ENCODE measurements around the gene LAMA3. TPM values are rescaled to one million over a fixed set of nuclear protein-coding genes. Genes with fewer than 3 reads are reported as not detected.

The LAMA3 gene
- total RNA-seq, 1 donor from 2014 or later, result 126 TPM

- Histone ChIP-seq H3K4me3 (ENCODE audit: low read depth, low read length) (no peak overlapping the region), H3K27me3 (ENCODE audit: control insufficient read depth, insufficient read depth, low read length) (no peaks in the 10 kb centered on the region), H3K36me3 (ENCODE audit: control insufficient read depth, insufficient read depth, low read length) (no peaks in the 10 kb centered on the region)
- no peak for DNase-seq (ENCODE audit: low read depth)
- TF ChIP-seq CTCF (IDR thresholded peaks at IDR 0.05; ENCODE audit: insufficient read depth, low read length, poor library complexity, severe bottlenecking), result no peak
These were observed 67.6 kb downstream of the LAMA3 start for GRCh38 chr18:23756590-23757436.

DNA sequence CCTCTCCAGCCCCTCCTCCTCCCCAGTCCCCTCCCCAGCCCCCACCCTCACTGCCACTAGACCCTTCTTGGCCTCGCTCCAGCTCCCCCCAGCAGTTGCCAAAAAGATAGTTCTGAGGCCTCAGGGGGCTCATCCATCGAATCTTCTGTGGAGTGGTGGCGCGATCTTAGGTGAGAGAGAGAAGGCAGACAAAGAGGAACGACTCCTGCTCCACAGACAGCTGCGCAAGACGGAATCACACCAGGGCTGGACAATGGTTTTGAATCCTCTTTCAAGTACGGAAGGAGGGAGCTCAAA, 68.1 kb downstream of the LAMA3 start:
- DNase-seq (ENCODE audit: low read depth), result no peak
- Histone ChIP-seq H3K36me3 (ENCODE audit: control insufficient read depth, insufficient read depth, low read length) (no peaks in the 10 kb centered on the region), H3K4me3 (ENCODE audit: low read depth, low read length) (no peak overlapping the region), H3K27me3 (ENCODE audit: control insufficient read depth, insufficient read depth, low read length) (no peaks in the 10 kb centered on the region)
- TF ChIP-seq CTCF (IDR thresholded peaks at IDR 0.05; ENCODE audit: insufficient read depth, low read length, poor library complexity, severe bottlenecking), result no peak

DNA sequence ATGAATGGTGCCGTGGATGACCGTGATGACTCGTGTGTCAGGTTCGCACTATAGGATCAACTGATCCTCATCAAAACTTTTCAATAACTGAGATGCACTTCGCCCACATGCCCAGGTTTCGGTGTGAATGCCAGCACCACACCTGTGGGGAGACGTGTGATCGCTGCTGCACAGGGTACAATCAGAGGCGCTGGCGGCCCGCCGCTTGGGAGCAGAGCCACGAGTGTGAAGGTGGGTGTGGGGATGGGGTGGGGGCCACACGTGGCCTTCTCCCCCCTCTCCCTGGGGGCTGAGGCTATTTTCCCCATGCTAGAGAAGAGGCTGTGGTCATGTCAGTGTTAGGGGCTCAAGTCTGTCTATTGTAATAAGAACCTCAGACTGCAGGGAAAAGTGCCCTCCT, 69.0 kb downstream of the LAMA3 start:
- Histone ChIP-seq H3K36me3 (ENCODE audit: control insufficient read depth, insufficient read depth, low read length) (no peaks in the 10 kb centered on the region), H3K4me3 (ENCODE audit: low read depth, low read length) (no peak overlapping the region), H3K27me3 (ENCODE audit: control insufficient read depth, insufficient read depth, low read length) (no peaks in the 10 kb centered on the region)
- TF ChIP-seq CTCF (IDR thresholded peaks at IDR 0.05; ENCODE audit: insufficient read depth, low read length, poor library complexity, severe bottlenecking), result no peak
- no peak for DNase-seq (ENCODE audit: low read depth)

DNA sequence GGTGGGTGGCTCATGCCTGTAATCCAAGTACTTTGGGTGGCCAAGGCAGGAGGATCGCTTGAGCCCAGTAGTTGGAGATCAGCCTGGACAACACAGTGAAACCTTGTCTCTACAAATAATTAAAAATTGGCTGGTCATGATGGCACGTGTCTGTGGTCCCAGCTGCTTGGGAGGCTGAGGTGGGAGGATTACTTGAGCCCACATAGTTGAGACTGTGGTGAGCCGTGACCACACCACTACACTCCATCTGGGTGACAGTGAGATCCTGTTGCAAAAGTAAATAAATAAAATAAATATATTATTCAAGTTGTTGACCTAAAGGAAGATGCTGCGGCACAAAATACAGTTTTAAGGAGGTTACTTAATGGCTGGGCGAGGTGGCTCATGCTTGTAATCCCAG, 72.7 kb downstream of the LAMA3 start:
- H3K27me3 ChIP-seq (ENCODE audit: control insufficient read depth, insufficient read depth, low read length), result no peaks in the 10 kb centered on the region
- TF ChIP-seq CTCF (IDR thresholded peaks at IDR 0.05; ENCODE audit: insufficient read depth, low read length, poor library complexity, severe bottlenecking), result no peak
- no peak overlapping the region for H3K4me3 ChIP-seq (ENCODE audit: low read depth, low read length)
- H3K36me3 ChIP-seq (ENCODE audit: control insufficient read depth, insufficient read depth, low read length), result no peaks in the 10 kb centered on the region
- DNase-seq (ENCODE audit: low read depth), result no peak

- DNase-seq (ENCODE audit: low read depth), result no peak
- H3K4me3 ChIP-seq (ENCODE audit: low read depth, low read length), result no peak overlapping the region
- H3K36me3 ChIP-seq (ENCODE audit: control insufficient read depth, insufficient read depth, low read length), result no peaks in the 10 kb centered on the region
- H3K27me3 ChIP-seq (ENCODE audit: control insufficient read depth, insufficient read depth, low read length), result no peaks in the 10 kb centered on the region
- no peak for TF ChIP-seq CTCF (IDR thresholded peaks at IDR 0.05; ENCODE audit: insufficient read depth, low read length, poor library complexity, severe bottlenecking)
These were observed 74.1 kb downstream of the LAMA3 start for GRCh38 chr18:23763343-23763742.

DNA sequence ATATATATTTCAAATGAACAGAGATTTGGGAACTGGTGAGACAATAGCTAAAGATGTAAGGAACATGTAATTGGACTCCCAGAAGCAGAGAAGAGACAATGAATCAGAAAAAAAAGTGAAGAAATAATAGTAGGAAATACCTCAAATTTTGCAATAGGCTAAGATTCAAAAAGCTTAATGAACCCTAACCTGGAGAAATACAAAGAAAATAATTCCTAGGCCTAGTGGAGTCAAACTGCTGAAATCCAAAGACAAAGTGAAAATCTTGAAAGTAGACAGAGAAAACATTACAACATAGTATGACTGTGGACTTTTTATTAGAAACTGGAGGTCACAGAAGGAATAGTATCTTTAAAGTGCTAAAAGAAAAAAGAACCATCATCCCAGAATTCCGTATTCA, 76.7 kb downstream of the LAMA3 start:
- Histone ChIP-seq H3K27me3 (ENCODE audit: control insufficient read depth, insufficient read depth, low read length) (no peaks in the 10 kb centered on the region), H3K4me3 (ENCODE audit: low read depth, low read length) (no peak overlapping the region), H3K36me3 (ENCODE audit: control insufficient read depth, insufficient read depth, low read length) (no peaks in the 10 kb centered on the region)
- TF ChIP-seq CTCF (IDR thresholded peaks at IDR 0.05; ENCODE audit: insufficient read depth, low read length, poor library complexity, severe bottlenecking), result no peak
- DNase-seq (ENCODE audit: low read depth), result no peak

Measured in kidney epithelial cell (primary cell).